PFSK-1 (cell line): Measurements from ENCODE around the gene LRFN2.

ENCODE experiments used
- FOXP2 ChIP-seq: optimal IDR thresholded peaks from 2 replicates; pipeline ENCODE3; 2011; ENCODE audit warnings: borderline replicate concordance, control low read depth, inconsistent platforms; ENCODE audit not compliant: insufficient read depth; ENCODE audit errors: extremely low read length, extremely low read depth
- POLR2AphosphoS5 ChIP-seq: IDR thresholded peaks from 2 replicates; pipeline ENCODE4 v1.6.1; 2012; ENCODE audit warnings: low read depth, mild to moderate bottlenecking, control low read depth, low read length, moderate library complexity
- SIN3A ChIP-seq: IDR thresholded peaks from 2 replicates; pipeline ENCODE4 v1.6.1; 2012; ENCODE audit warnings: mild to moderate bottlenecking, low read length, moderate library complexity, borderline replicate concordance; ENCODE audit not compliant: insufficient read depth
- TAF1 ChIP-seq: IDR thresholded peaks from 2 replicates; pipeline ENCODE4 v1.6.1; 2012; ENCODE audit warnings: low read length, control low read depth, borderline replicate concordance; ENCODE audit not compliant: insufficient read depth
- TF ChIP-seq, protein P1 (sequence below), 2 experiments: IDR thresholded peaks; 2 replicates each; pipeline versions ENCODE4 v1.6.1 to v1.8.0; 2011 to 2012; ENCODE audit warnings: low read depth in 2 of 2, low read length in 2 of 2, control low read depth in 1 of 2, inconsistent platforms in 1 of 2, mild to moderate bottlenecking in 1 of 2, moderate library complexity in 1 of 2; ENCODE audit not compliant: insufficient read depth in 1 of 2

LRFN2 gene

DNA sequence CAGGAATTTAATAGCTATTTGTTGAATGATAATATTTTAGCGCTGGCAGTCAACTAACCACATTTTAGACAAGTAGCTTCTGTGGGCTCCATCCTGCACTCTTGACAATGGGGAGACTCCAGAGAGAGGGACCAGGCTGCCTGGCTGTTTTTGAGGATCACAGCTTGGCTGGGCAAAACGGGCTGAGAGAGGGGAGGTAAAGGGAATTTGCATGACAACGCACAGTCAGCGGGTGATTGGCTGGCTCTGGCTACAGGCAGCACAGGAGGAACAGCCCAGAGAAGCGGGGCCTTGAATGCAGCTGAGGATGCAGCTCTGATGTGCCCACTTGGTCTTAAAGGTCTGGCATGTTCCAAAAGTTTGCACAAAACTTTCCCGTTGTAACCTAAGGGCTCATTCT, 41.2 kb downstream of the LRFN2 start:
- TF ChIP-seq, protein P1, sequence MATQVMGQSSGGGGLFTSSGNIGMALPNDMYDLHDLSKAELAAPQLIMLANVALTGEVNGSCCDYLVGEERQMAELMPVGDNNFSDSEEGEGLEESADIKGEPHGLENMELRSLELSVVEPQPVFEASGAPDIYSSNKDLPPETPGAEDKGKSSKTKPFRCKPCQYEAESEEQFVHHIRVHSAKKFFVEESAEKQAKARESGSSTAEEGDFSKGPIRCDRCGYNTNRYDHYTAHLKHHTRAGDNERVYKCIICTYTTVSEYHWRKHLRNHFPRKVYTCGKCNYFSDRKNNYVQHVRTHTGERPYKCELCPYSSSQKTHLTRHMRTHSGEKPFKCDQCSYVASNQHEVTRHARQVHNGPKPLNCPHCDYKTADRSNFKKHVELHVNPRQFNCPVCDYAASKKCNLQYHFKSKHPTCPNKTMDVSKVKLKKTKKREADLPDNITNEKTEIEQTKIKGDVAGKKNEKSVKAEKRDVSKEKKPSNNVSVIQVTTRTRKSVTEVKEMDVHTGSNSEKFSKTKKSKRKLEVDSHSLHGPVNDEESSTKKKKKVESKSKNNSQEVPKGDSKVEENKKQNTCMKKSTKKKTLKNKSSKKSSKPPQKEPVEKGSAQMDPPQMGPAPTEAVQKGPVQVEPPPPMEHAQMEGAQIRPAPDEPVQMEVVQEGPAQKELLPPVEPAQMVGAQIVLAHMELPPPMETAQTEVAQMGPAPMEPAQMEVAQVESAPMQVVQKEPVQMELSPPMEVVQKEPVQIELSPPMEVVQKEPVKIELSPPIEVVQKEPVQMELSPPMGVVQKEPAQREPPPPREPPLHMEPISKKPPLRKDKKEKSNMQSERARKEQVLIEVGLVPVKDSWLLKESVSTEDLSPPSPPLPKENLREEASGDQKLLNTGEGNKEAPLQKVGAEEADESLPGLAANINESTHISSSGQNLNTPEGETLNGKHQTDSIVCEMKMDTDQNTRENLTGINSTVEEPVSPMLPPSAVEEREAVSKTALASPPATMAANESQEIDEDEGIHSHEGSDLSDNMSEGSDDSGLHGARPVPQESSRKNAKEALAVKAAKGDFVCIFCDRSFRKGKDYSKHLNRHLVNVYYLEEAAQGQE (IDR thresholded peaks at IDR 0.05; ENCODE audit: insufficient read depth in 1 of 2, low read depth in 2 of 2, low read length in 2 of 2): no peak
- TF ChIP-seq TAF1 (no peak), FOXP2 (no peak), SIN3A (no peak), POLR2AphosphoS5 (no peak)

GRCh38 chr6:40543776-40544175, 43.4 kb downstream of the LRFN2 start:
- TF ChIP-seq SIN3A: no peak
- no peak for TF ChIP-seq FOXP2
- no peak for TF ChIP-seq POLR2AphosphoS5
- no peak for TF ChIP-seq TAF1
- TF ChIP-seq, protein P1 (IDR thresholded peaks at IDR 0.05; ENCODE audit: insufficient read depth in 1 of 2, low read depth in 2 of 2, low read length in 2 of 2): no peak

DNA sequence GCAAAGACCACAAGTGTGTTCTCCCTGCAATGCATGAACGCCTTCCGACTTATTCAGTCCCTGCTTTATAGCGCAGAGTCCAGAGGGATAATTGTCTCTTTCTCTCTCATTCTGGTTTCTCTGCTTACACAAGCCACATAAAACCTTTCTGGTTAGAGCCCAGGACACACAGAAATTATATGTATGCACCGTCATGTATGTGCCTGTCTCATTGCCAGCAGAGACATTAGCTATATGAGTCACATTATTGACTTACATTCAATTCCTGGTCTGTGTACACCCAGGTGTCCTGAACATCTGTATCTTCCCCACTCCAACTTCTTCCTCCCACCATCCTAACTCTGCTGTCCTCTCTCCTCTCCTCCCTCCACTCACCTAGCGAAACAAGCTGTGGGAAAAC, 44.0 kb downstream of the LRFN2 start:
- TF ChIP-seq TAF1 (no peak), POLR2AphosphoS5 (no peak), SIN3A (no peak), FOXP2 (no peak)
- TF ChIP-seq, protein P1 (IDR thresholded peaks at IDR 0.05; ENCODE audit: insufficient read depth in 1 of 2, low read depth in 2 of 2, low read length in 2 of 2): no peak

- no peak for TF ChIP-seq POLR2AphosphoS5
- TF ChIP-seq SIN3A: no peak
- no peak for TF ChIP-seq FOXP2
- TF ChIP-seq, protein P1 (IDR thresholded peaks at IDR 0.05; ENCODE audit: insufficient read depth in 1 of 2, low read depth in 2 of 2, low read length in 2 of 2): no peak
- TF ChIP-seq TAF1: no peak
These were observed 44.9 kb downstream of the LRFN2 start for GRCh38 chr6:40542175-40542764.
